ENCODE measurements around the gene RASL12. TPM values are rescaled to one million over a fixed set of nuclear protein-coding genes. Genes with fewer than 3 reads are reported as not detected.

Gene RASL12
- polyA plus RNA-seq, 2 donors = 2.6 to 10.9 TPM

DNA sequence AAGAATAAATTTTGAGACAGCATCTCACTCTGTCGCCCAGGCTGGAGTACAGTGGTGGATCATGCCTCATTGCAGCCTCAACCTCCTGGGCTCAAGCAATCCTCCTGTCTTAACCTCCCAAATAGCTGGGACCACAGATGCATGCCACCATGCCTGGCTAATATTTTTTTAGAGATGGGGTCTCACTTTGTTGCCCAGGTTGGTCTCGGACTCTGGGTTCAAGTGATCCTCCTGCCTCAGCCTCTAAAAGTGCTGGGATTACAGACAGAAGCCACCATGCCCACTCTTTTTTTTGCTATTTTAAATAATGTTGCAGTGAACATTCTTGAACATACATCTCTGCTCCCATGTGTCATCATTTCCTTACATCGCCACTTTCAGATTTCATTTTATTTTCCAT, 29.4 kb downstream of the RASL12 start:
- Histone ChIP-seq H3K27ac (ENCODE audit: low read depth in 2 of 2, low read length in 1 of 2) (no peak overlapping the region), H3K4me3 (ENCODE audit: low read depth in 1 of 2, low read length in 2 of 2) (no peak overlapping the region), H3K4me1 (ENCODE audit: control insufficient read depth in 2 of 2, insufficient read depth in 2 of 2, low read length in 1 of 2) (peaks cover 0 to 9% of the 10 kb centered on the region in 2 donors), H3K9me3 (ENCODE audit: control insufficient read depth in 2 of 2, insufficient read depth in 1 of 2, low read depth in 1 of 2, low read length in 1 of 2) (no peaks in the 10 kb centered on the region), H3K36me3 (ENCODE audit: control insufficient read depth in 2 of 2, insufficient read depth in 2 of 2, low read length in 1 of 2) (no peaks in the 10 kb centered on the region), H3K27me3 (ENCODE audit: control insufficient read depth in 1 of 2, insufficient read depth in 2 of 2, low read length in 2 of 2) (no peaks in the 10 kb centered on the region)
- WGBS, 2 donors = 93% methylated on average over 3 of the region's 3 CpGs

GRCh38 chr15:65037309-65037708, 30.5 kb downstream of the RASL12 start:
- Histone ChIP-seq H3K4me1 (ENCODE audit: control insufficient read depth in 2 of 2, insufficient read depth in 2 of 2, low read length in 1 of 2) (peaks cover 0 to 8% of the 10 kb centered on the region in 2 donors), H3K4me3 (ENCODE audit: low read depth in 1 of 2, low read length in 2 of 2) (no peak overlapping the region), H3K27me3 (ENCODE audit: control insufficient read depth in 1 of 2, insufficient read depth in 2 of 2, low read length in 2 of 2) (no peaks in the 10 kb centered on the region), H3K9me3 (ENCODE audit: control insufficient read depth in 2 of 2, insufficient read depth in 1 of 2, low read depth in 1 of 2, low read length in 1 of 2) (no peaks in the 10 kb centered on the region), H3K27ac (ENCODE audit: low read depth in 2 of 2, low read length in 1 of 2) (no peak overlapping the region), H3K36me3 (ENCODE audit: control insufficient read depth in 2 of 2, insufficient read depth in 2 of 2, low read length in 1 of 2) (no peaks in the 10 kb centered on the region)
- WGBS, 2 donors = 88 to 89% methylated on average over 1 of the region's 1 CpG

DNA sequence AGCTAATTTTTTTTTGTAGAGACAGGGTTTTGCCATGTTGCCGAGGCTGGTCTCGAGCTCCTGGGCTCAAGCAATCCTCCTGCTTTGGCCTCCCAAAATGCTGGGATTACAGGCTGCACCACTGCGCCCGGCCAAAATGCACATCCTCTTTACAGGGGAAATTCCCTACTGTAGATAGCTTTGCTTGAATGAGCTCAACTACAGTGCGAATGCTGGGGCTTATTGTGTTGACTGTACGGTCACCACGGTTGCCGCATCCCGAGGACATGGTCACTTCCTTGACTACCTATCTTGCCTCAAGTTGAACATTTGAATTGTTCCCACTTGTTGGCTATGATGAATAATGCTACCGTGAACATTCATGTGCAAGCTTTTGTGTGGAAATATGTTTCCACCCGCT, 33.1 kb downstream of the RASL12 start:
- H3K9me3 ChIP-seq (ENCODE audit: control insufficient read depth in 2 of 2, insufficient read depth in 1 of 2, low read depth in 1 of 2, low read length in 1 of 2) = no peaks in the 10 kb centered on the region
- no peaks in the 10 kb centered on the region for H3K27me3 ChIP-seq (ENCODE audit: control insufficient read depth in 1 of 2, insufficient read depth in 2 of 2, low read length in 2 of 2)
- H3K4me3 ChIP-seq (ENCODE audit: low read depth in 1 of 2, low read length in 2 of 2) = no peak overlapping the region
- 84 to 89% methylated on average over 11 of the region's 11 CpGs for WGBS, 2 donors
- no peaks in the 10 kb centered on the region for H3K36me3 ChIP-seq (ENCODE audit: control insufficient read depth in 2 of 2, insufficient read depth in 2 of 2, low read length in 1 of 2)
- no peak overlapping the region for H3K27ac ChIP-seq (ENCODE audit: low read depth in 2 of 2, low read length in 1 of 2)
- H3K4me1 ChIP-seq (ENCODE audit: control insufficient read depth in 2 of 2, insufficient read depth in 2 of 2, low read length in 1 of 2) = peaks cover 0 to 6% of the 10 kb centered on the region in 2 donors

DNA sequence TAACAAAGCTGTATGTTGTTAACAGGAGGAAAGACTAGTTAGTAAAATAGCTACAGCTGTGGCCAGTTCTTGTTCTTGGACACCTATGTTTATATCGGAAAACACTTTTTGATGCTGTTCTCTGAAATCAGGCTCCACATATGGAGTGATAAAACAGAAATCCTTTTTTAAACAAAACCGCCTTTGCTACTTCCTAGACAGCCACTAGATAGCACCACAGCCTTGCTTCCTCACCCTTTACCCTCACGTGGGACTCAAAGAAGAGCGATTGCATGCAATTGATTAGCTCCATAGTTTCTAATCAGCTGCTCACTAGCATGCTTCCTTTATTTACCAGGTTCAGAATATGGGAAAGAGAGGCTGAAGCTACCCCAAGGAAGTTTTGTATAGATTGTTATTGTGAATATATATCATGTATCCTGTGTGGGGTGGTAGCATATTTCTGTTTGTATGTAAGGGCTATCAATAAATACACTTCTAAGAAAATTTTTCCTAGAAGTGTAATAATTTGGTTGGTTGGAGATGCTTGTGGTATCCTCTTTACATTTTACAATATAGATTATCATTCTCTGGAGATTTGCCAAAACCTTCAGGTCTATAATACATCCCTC, 34.0 kb downstream of the RASL12 start:
- WGBS, 2 donors = 6 to 10% methylated on average over 4 of the region's 4 CpGs
- Histone ChIP-seq H3K4me1 (ENCODE audit: control insufficient read depth in 2 of 2, insufficient read depth in 2 of 2, low read length in 1 of 2) (peaks cover 0 to 3% of the 10 kb centered on the region in 2 donors), H3K9me3 (ENCODE audit: control insufficient read depth in 2 of 2, insufficient read depth in 1 of 2, low read depth in 1 of 2, low read length in 1 of 2) (no peaks in the 10 kb centered on the region), H3K36me3 (ENCODE audit: control insufficient read depth in 2 of 2, insufficient read depth in 2 of 2, low read length in 1 of 2) (no peaks in the 10 kb centered on the region), H3K27me3 (ENCODE audit: control insufficient read depth in 1 of 2, insufficient read depth in 2 of 2, low read length in 2 of 2) (no peaks in the 10 kb centered on the region), H3K27ac (ENCODE audit: low read depth in 2 of 2, low read length in 1 of 2) (no peak overlapping the region), H3K4me3 (ENCODE audit: low read depth in 1 of 2, low read length in 2 of 2) (no peak overlapping the region)

DNA sequence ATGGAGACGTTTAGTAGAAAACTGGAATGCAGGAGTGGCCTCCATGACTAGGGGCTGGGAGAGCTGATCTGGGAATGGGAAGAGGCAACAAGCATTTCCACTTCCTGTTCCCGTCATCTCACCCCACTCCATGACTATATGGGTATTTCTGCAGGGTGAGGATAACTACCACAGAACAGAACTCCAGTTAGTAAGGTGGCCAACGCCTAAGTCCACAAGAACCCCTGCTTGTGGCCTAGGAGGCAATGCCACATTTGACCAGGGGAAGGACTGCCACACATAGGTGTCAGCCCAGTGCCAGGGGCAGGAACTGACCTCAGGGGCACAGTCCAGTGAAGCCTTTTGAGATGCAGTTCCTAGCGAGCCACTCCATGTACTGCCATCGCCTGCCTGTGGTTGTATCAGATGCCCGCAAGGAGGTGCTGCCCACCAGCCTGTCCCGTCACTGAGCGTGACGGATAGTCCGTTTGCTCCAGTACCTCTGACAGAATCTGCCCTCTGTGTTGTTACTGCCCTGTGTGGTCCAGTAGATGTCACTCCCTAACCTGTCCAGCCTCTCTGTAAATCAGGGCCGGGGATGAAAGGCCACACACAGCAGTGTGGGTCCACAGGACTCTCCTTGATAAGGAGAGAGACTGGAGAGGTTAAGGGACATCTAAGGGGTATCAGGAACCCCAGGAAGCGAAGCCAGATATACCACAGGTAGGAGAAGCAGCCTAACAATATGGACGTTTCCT, 34.8 kb downstream of the RASL12 start:
- no peak overlapping the region for H3K27ac ChIP-seq (ENCODE audit: low read depth in 2 of 2, low read length in 1 of 2)
- H3K27me3 ChIP-seq (ENCODE audit: control insufficient read depth in 1 of 2, insufficient read depth in 2 of 2, low read length in 2 of 2) = no peaks in the 10 kb centered on the region
- peaks cover 0 to 7% of the 10 kb centered on the region in 2 donors for H3K4me1 ChIP-seq (ENCODE audit: control insufficient read depth in 2 of 2, insufficient read depth in 2 of 2, low read length in 1 of 2)
- whole genome bisulfite sequencing, 2 donors = 31 to 32% methylated on average over 13 of the region's 13 CpGs
- no peaks in the 10 kb centered on the region for H3K9me3 ChIP-seq (ENCODE audit: control insufficient read depth in 2 of 2, insufficient read depth in 1 of 2, low read depth in 1 of 2, low read length in 1 of 2)
- H3K36me3 ChIP-seq (ENCODE audit: control insufficient read depth in 2 of 2, insufficient read depth in 2 of 2, low read length in 1 of 2) = no peaks in the 10 kb centered on the region
- no peak overlapping the region for H3K4me3 ChIP-seq (ENCODE audit: low read depth in 1 of 2, low read length in 2 of 2)

GRCh38 chr15:65029736-65030208, 38.0 kb downstream of the RASL12 start:
- H3K4me1 ChIP-seq (ENCODE audit: control insufficient read depth in 2 of 2, insufficient read depth in 2 of 2, low read length in 1 of 2) = peaks cover 0 to 8% of the 10 kb centered on the region in 2 donors
- no peaks in the 10 kb centered on the region for H3K27me3 ChIP-seq (ENCODE audit: control insufficient read depth in 1 of 2, insufficient read depth in 2 of 2, low read length in 2 of 2)
- H3K4me3 ChIP-seq (ENCODE audit: low read depth in 1 of 2, low read length in 2 of 2) = peak overlapping the region in 1 of 2 donors; percentile 72
- H3K9me3 ChIP-seq (ENCODE audit: control insufficient read depth in 2 of 2, insufficient read depth in 1 of 2, low read depth in 1 of 2, low read length in 1 of 2) = no peaks in the 10 kb centered on the region
- 62% methylated on average over 12 of the region's 12 CpGs for WGBS, 2 donors
- no peak overlapping the region for H3K27ac ChIP-seq (ENCODE audit: low read depth in 2 of 2, low read length in 1 of 2)
- no peaks in the 10 kb centered on the region for H3K36me3 ChIP-seq (ENCODE audit: control insufficient read depth in 2 of 2, insufficient read depth in 2 of 2, low read length in 1 of 2)

DNA sequence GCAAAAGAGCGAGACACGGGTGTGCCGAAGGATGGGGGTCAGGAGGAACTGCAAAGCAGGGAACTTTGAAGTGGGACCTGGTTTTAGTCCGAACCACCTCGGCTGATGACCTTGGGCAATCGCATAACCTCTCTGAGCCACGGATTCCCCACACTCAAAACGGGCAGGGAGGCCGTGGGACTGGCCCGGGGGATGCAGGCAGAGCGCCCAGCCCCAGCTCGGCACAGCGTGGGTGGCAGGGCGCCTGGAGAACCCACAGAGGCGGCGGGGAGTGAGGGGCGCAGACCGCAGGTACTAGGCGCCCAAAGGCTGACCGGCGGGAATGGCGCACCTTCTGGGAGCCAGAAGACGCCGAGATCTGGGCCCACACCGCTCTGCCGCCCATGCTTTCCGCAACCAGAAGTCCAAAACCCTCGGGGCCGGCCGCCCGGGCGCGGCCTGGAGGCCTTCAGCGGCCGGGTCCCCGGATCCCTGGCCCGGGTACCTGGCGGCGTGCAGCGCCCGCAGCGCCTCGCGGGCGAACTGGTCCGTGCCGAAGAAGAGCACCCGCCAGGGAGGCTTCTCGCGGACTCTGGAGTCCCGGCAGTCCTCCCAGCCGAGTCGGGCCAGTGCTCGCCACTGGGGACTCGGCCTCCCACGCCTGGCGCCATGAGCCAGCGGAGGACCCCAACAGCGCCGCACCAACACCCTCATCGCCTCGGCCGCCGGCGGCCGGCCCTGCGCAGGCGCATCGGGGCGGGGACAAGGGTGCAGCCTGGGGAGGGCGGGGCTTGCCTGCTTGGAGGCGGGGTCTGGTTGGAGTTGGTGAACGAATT, 38.7 kb downstream of the RASL12 start, which contains the start of gene MTFMT:
TSS of gene MTFMT (minus strand) at position 719 of the 815 bp plus-strand sequence. CDS start at position 693, 26 bp downstream.
- 0% methylated on average over 72 to 73 of the region's 73 CpGs for WGBS, 2 donors
- H3K27ac ChIP-seq (ENCODE audit: low read depth in 2 of 2, low read length in 1 of 2) = peak within 1 kb of the TSS; percentile 68 to 78
- no peaks in the 10 kb centered on the region for H3K36me3 ChIP-seq (ENCODE audit: control insufficient read depth in 2 of 2, insufficient read depth in 2 of 2, low read length in 1 of 2)
- no peaks in the 10 kb centered on the region for H3K9me3 ChIP-seq (ENCODE audit: control insufficient read depth in 2 of 2, insufficient read depth in 1 of 2, low read depth in 1 of 2, low read length in 1 of 2)
- peaks cover 0 to 8% of the 10 kb centered on the region in 2 donors for H3K4me1 ChIP-seq (ENCODE audit: control insufficient read depth in 2 of 2, insufficient read depth in 2 of 2, low read length in 1 of 2)
- no peaks in the 10 kb centered on the region for H3K27me3 ChIP-seq (ENCODE audit: control insufficient read depth in 1 of 2, insufficient read depth in 2 of 2, low read length in 2 of 2)
- peak within 1 kb of the TSS; percentile 72 to 95 for H3K4me3 ChIP-seq (ENCODE audit: low read depth in 1 of 2, low read length in 2 of 2)

- 46 to 47% methylated on average over 10 of the region's 10 CpGs for WGBS, 2 donors
- no peaks in the 10 kb centered on the region for H3K9me3 ChIP-seq (ENCODE audit: control insufficient read depth in 2 of 2, insufficient read depth in 1 of 2, low read depth in 1 of 2, low read length in 1 of 2)
- H3K27ac ChIP-seq (ENCODE audit: low read depth in 2 of 2, low read length in 1 of 2) = no peak overlapping the region
- H3K4me3 ChIP-seq (ENCODE audit: low read depth in 1 of 2, low read length in 2 of 2) = peak overlapping the region; percentile 14 to 72
- H3K27me3 ChIP-seq (ENCODE audit: control insufficient read depth in 1 of 2, insufficient read depth in 2 of 2, low read length in 2 of 2) = no peaks in the 10 kb centered on the region
- peaks cover 0 to 8% of the 10 kb centered on the region in 2 donors for H3K4me1 ChIP-seq (ENCODE audit: control insufficient read depth in 2 of 2, insufficient read depth in 2 of 2, low read length in 1 of 2)
- H3K36me3 ChIP-seq (ENCODE audit: control insufficient read depth in 2 of 2, insufficient read depth in 2 of 2, low read length in 1 of 2) = no peaks in the 10 kb centered on the region
Measured at GRCh38 chr15:65028338-65028737, 39.5 kb downstream of the RASL12 start.

DNA sequence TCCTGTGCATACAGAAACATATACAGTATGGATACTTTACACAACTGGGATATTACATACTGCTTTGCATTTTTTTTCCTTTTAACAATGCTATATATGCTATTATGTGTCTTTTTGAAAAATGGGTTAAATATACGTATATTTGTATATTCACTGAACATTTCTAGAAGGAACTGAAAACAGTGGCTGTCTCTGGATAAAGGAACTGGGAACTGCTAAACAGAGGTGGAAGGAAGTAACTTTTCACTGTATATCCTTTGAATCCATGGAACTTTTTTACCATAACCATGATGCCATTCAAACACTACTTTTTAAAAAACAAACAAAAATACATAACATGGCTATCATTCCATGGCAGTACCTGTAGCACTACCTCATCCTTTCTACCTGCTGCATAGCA, 40.2 kb downstream of the RASL12 start:
- Histone ChIP-seq H3K4me1 (ENCODE audit: control insufficient read depth in 2 of 2, insufficient read depth in 2 of 2, low read length in 1 of 2) (peaks cover 0 to 5% of the 10 kb centered on the region in 2 donors), H3K36me3 (ENCODE audit: control insufficient read depth in 2 of 2, insufficient read depth in 2 of 2, low read length in 1 of 2) (no peaks in the 10 kb centered on the region), H3K27ac (ENCODE audit: low read depth in 2 of 2, low read length in 1 of 2) (no peak overlapping the region), H3K27me3 (ENCODE audit: control insufficient read depth in 1 of 2, insufficient read depth in 2 of 2, low read length in 2 of 2) (no peaks in the 10 kb centered on the region), H3K9me3 (ENCODE audit: control insufficient read depth in 2 of 2, insufficient read depth in 1 of 2, low read depth in 1 of 2, low read length in 1 of 2) (no peaks in the 10 kb centered on the region), H3K4me3 (ENCODE audit: low read depth in 1 of 2, low read length in 2 of 2) (no peak overlapping the region)
- WGBS, 2 donors = 83 to 84% methylated on average over 1 of the region's 1 CpG
